Subcutaneous adipose tissue (tissue), 4 donors: ENCODE data around the gene FASTK. TPM values are rescaled to one million over a fixed set of nuclear protein-coding genes. Genes with fewer than 3 reads are reported as not detected.

ENCODE experiments used
- CTCF ChIP-seq: fragments of 450-650 bp; IDR thresholded peaks from one replicate; pipeline ENCODE4 v1.5.1; 2016; ENCODE audit warnings: low read depth, mild to moderate bottlenecking, control low read depth, antibody characterized with exemption, moderate library complexity
- total RNA-seq, 4 donors: library from RNA; depleted of rRNA; stranded (reverse); fragments of >200 nt; gene quantifications; one replicate each; pipeline ENCODE4 v1.1.0, GENCODE V29; 2016

The FASTK gene
- total RNA-seq, 4 donors from 2014 or later: 36.8 to 88.9 (median 44.0) TPM

GRCh38 chr7:151116603-151117440 lies 36.2 kb upstream of the FASTK start:
- no peak for TF ChIP-seq CTCF

- TF ChIP-seq CTCF: no peak
Observed at GRCh38 chr7:151115836-151116418, 35.3 kb upstream of the FASTK start.

GRCh38 chr7:151115121-151115835 lies 34.7 kb upstream of the FASTK start:
- TF ChIP-seq CTCF: no peak

GRCh38 chr7:151114151-151115090 lies 33.8 kb upstream of the FASTK start:
- no peak for TF ChIP-seq CTCF

GRCh38 chr7:151113344-151114150 lies 32.9 kb upstream of the FASTK start:
- TF ChIP-seq CTCF: no peak

GRCh38 chr7:151110941-151111645 lies 30.5 kb upstream of the FASTK start:
- no peak for TF ChIP-seq CTCF
